NOMO-1 treated with dmso at 0.1 percent for 144 hours (cell line): ENCODE data around the gene TFPI.

Experiments
- DNase-seq: peaks from one replicate; lab custom pipeline; 2025; ENCODE audit not compliant: unreplicated experiment; lab: John Stamatoyannopoulos, UW

TFPI gene

GRCh38 chr2:187506416-187506815 is 47.8 kb downstream of the TFPI start:
- no peak for DNase-seq

- no peak for DNase-seq
Observed at GRCh38 chr2:187505065-187505672, 49.1 kb downstream of the TFPI start.

DNA sequence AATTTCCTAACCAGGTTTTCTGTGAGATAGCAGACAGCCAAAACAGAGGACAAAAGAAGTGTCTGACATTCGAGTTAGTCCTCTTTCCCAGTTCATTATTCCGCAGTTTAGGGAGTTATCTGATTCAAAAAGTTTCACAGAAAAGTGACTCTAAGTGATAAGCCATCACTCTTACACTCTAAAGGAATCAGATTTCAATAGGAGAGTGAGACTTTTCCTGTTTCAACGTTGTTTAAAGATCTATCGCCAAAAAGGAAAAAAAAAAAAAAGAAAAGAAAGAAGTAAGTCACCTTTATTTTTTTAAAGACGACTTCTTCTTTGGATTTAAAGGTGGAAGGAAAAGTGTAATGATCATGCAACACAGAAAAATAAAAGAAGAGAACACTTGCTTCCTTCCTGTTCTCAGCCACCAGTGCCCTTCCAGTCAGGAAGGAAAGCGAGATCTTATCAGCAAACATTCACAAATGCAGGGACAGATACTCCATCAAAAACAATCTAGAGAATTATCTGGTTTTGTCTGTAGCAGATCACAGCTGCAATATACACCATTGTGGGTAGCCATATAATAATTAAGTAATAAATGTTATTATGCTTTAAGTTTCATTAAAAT is 49.8 kb downstream of the TFPI start:
- no peak for DNase-seq

GRCh38 chr2:187503700-187504099 is 50.5 kb downstream of the TFPI start:
- DNase-seq = no peak

DNA sequence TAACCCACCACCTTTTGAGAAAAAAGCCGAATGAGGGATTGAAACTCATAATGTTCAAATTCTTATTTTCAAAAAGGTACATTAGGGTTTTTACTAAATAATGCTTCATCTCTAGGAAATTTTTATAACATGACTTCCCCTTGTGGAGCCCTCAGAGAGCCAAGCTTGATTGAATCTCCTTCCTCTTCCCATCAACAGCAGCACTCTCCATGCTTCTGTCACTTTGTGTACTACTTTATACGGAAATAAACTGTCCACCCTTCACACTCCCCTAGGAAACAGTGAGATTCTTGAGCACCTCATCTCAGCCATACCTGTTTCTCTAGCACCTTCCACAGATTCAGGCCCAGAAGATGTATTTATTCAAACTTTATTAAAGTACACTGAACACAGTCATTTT is 51.8 kb downstream of the TFPI start:
- DNase-seq = no peak

DNA sequence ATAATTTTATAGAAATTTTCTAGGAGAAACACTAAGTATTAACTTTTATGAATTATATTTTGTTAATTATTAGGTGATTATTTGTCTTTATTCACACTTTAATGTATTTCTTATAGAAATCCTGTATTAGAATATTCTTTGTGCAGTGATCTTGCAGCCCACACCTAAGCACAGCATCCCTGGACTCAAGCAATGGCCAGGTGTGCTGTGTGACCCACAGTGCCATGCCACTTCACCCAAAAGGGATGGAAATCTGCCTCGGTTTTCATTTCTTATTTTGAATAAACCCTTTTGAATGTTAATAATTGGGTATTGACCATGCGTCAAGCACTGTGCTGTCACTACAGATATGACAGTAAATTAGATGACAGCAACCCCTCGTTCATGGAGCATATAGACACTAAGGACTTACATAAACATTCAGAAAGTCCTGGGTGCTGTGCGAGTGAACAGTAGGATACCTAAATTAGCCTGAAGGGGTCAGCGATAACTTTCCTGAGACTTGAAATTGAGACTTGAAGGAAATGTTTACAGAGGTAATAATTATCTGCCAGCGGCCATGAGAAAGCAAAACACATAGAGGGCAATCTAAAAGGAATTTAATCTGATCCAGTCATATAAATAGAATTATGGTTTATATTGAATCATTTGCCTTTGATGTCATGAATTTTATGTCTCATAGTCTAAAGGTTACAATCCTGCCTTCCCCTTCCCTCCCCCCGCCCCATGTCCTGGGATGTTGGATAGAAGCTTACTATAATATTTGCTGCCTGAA is 53.5 kb downstream of the TFPI start:
- DNase-seq = no peak

DNA sequence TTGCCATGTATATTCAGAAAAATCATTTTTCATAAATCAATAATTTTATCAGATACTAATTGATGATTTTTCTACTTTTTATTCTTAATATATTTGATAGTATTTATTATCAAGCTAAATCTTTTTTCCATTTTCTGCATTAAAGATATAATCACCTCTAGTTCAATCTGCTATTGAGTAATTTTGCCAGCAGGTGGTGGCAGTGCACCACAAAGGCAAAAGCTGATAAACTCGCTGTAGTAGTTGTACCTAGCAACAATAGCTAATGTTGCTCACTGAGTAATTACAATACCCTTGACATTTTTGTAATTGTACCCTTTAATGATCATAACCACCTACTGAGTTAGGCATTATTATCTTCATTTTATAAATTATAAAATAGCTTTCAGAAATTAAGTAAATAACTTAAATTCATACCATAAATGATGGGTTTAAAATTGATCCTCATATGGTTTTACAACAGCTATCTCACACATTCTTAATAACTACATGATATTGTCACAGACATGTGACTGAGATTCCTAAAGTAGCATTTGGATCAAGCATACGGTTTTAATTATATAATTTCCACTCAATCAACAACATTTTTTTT is 54.2 kb downstream of the TFPI start:
- DNase-seq = peak; percentile 0

GRCh38 chr2:187497858-187498463 is 56.3 kb downstream of the TFPI start:
- DNase-seq = no peak

GRCh38 chr2:187497140-187497539 is 57.1 kb downstream of the TFPI start:
- no peak for DNase-seq

DNA sequence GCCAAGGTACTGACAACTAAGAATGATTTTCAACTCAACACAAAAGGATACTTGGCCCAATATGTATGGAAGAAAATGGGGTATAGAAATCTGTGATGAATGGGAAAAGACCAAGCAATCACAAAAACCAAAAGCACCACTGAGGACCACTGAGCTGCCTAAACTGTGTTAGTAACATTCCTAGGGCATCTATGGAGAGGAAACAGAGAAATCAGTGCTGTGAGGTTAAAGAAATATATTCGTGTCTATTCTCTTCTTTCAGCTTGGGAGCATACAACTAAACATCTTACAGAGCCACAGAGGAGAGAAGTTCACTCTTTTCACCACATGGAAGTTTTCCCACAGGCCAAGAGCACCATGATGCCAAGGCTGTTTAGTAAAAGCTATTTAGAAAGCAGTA is 58.9 kb downstream of the TFPI start:
- DNase-seq = no peak

- no peak for DNase-seq
Observed at GRCh38 chr2:187493877-187494568, 60.2 kb downstream of the TFPI start.

- DNase-seq = no peak
Observed at GRCh38 chr2:187493180-187493579, 61.1 kb downstream of the TFPI start.

DNA sequence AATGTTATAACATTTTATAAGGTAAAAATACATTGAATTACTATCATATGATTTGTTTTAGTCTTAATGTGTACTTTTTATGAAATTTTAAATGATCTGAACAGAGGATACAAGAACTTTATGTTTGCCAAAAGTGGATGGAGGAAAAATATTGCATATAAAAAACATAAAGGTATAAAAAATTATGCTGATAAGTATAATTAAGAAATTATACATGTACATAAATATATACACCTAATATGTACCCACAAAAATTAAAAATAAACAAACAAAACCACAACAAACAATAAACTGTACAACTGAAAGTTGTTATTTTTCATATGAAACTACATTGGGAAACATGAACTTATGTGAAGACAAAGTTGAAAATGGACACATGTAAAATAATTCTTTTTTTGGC is 68.0 kb downstream of the TFPI start:
- no peak for DNase-seq

DNA sequence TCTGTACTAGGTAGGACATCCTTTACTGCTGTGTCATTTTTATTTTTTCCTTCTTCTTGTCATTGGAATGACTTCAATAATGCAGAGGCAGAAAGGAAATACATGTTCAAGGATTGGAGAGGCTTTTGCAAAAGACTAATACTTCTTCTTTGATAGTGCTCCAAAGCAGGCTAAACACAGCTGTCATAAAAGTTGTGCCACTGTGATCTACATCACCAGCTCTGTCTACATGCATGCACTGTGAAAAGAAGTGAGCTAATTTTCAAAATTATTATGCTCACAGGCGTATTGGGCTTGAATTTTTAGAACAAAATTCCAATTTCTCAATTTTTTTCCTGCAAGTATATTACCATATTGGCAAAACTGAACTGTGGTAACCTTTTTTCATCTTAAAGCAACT is 68.7 kb downstream of the TFPI start:
- DNase-seq = no peak

- DNase-seq = no peak
Observed at GRCh38 chr2:187483537-187483936, 70.7 kb downstream of the TFPI start.

GRCh38 chr2:187482796-187483195 is 71.4 kb downstream of the TFPI start:
- no peak for DNase-seq

- DNase-seq = no peak
Observed at GRCh38 chr2:187481543-187481942, 72.7 kb downstream of the TFPI start.

DNA sequence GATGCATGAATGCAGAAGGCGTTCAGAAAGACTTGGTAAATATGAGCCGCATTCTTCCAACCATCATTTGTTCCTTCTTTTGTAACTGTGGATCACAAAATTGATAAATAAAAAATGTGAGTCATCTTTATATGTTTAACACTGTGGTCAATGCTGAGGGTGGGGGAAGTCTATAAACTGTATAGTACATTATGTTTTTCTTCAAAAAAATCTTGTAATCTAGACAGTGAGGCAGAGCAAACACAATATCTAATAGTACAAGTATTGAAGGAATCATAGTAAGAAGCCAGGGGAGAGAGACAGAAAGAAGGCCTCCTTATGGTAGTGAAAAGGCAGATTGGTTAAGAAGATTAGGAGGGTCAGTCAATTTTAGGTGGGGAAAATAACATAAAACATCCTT is 75.5 kb downstream of the TFPI start:
- DNase-seq = no peak

DNA sequence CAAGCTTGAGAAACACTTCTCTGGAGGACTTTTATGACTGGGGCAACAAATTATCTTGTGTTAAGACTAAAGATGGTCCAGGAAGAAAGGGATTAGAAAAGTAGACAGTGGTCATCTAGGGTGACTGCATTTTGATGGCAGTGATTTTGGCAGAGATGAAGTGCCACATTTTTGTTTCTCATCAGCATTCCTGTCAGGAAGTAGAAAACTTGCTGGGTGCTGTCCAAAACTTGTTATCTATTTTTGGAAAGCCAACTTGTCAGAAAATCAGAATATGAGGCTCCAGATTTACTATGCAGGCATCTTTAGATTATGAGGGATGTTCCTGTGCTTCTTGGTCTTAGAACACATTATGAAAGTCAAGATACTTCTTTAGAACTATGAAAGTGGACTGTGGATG is 77.2 kb downstream of the TFPI start:
- DNase-seq = no peak

GRCh38 chr2:187475499-187476248 is 78.6 kb downstream of the TFPI start:
- DNase-seq = peak; percentile 60
